Upper lobe of left lung (tissue), 4 donors: ENCODE results near the gene MEIOB.

ENCODE experiments used
- CTCF ChIP-seq, 6 experiments: fragments of 450-650 bp in 4 of 6; fragments of 200-600 bp in 2 of 6; sonication (generic) in 2 of 6; IDR thresholded peaks; one replicate each; pipeline ENCODE4 v1.5.1; 2016 to 2019; ENCODE audit warnings: antibody characterized with exemption in 6 of 6
- POLR2A ChIP-seq, 4 donors: fragments of 450-650 bp; IDR thresholded peaks; one replicate each; pipeline ENCODE4 v1.5.1; 2016 to 2017; ENCODE audit warnings: antibody characterized with exemption in 4 of 4, mild to moderate bottlenecking in 2 of 4
- POLR2AphosphoS5 ChIP-seq, 2 donors: sonication (generic); formaldehyde crosslinking; IDR thresholded peaks; one replicate each; pipeline ENCODE4 v1.5.1; 2017; ENCODE audit warnings: antibody characterized with exemption in 2 of 2

GRCh38 chr16:1791943-1792812 lies 79.8 kb downstream of the MEIOB start:
- TF ChIP-seq POLR2A (IDR thresholded peaks at IDR 0.05), result no peak
- TF ChIP-seq CTCF (IDR thresholded peaks at IDR 0.05), result no peak
- no peak for TF ChIP-seq POLR2AphosphoS5 (IDR thresholded peaks at IDR 0.05)
